ENCODE measurements around the gene VEZT.

Gene VEZT

DNA sequence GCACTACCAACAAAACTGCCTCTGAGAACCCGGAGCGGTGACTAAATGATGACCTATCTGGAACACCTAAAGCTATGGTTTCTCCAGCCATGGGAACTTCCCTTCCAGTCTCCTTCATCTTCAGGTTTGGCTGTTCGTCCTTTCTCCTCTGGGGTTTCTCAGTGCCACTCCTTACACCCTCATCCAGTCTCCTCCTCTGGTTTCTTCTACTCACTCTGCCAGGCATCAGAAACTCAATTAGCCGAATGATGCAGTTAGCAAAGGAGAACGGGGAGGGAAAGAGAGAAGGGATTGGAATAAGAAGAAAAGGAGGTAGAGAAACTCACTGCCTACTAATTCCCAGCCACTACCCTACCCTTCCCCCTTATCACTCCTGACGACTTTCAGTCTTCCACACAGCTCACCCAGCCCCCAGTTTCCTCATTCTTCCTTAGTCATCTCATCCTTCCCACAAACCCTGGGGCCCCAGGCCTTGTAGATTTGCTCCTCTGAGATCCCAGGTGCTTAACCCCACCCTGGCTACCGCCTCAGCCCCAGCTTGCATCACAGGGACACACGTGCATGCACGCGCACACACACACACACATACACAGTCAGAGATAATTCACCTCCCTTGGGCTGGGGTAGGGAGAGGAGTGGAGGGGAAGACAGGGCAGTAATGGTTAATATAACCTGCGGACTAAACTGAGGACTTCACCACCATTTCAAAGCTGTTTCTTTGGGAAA lies 13.3 kb upstream of the VEZT start:
- ChIA-PET CTCF (no interaction called here), POLR2A (interaction anchor here (1.2 kb wide), 1 partner anchor 13 kb away, joined by 4 read pairs; the partner anchor contains the start of genes FGD6 and VEZT)
- TF ChIP-seq ELF4 (IDR thresholded peaks at IDR 0.05) (no peak), FOXA1 (IDR thresholded peaks at IDR 0.05) (no peak), FOXM1 (IDR thresholded peaks at IDR 0.05; ENCODE audit: borderline replicate concordance) (no peak), FOXK2 (IDR thresholded peaks at IDR 0.05) (no peak), LEF1 (IDR thresholded peaks at IDR 0.05; ENCODE audit: borderline replicate concordance) (no peak), NFRKB (IDR thresholded peaks at IDR 0.05) (no peak), SP1 (IDR thresholded peaks at IDR 0.05) (no peak), CTBP1 (IDR thresholded peaks at IDR 0.05; ENCODE audit: borderline replicate concordance) (no peak), TARDBP (IDR thresholded peaks at IDR 0.05) (no peak), HDGF (IDR thresholded peaks at IDR 0.05; ENCODE audit: borderline replicate concordance) (no peak), BHLHE40 (IDR thresholded peaks at IDR 0.05; ENCODE audit: borderline replicate concordance) (no peak), ARNT (IDR thresholded peaks at IDR 0.05) (no peak), ZNF384 (IDR thresholded peaks at IDR 0.05) (no peak)
- TF ChIP-seq, protein P1, sequence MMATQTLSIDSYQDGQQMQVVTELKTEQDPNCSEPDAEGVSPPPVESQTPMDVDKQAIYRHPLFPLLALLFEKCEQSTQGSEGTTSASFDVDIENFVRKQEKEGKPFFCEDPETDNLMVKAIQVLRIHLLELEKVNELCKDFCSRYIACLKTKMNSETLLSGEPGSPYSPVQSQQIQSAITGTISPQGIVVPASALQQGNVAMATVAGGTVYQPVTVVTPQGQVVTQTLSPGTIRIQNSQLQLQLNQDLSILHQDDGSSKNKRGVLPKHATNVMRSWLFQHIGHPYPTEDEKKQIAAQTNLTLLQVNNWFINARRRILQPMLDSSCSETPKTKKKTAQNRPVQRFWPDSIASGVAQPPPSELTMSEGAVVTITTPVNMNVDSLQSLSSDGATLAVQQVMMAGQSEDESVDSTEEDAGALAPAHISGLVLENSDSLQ (IDR thresholded peaks at IDR 0.05) = no peak
- no peak for DNase-seq (ENCODE audit: extremely low spot score)

DNA sequence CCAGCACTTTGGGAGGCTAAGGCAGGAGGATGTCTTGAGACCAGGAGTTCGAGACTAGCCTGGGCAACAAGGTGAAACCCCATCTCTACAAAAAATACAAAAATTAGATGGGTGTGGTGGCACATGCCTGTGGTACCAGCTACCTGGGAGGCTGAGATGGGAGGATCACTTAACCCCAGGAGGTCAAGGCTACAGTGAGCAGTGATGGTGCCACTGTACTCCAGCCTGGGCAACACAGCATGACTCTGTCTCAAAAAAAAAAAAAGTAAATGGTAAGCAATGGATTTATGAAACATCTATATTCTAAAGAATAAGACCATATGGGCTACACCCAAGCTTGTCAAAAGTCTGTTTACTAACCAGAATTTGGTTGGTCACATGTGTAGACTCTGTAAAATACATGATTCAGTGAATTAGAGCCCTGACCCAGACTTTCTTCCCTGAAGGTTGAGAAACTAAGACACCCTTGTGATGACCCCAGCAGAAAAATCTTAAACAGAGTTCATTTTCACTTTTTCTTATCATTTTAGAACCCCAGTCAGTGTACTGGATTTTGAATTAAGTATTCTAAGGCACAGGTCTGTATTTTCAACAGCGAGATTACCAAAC lies 12.5 kb upstream of the VEZT start:
- ChIA-PET POLR2A (interaction anchor here (1.2 to 1.5 kb wide), 2 partner anchors 12 kb away, joined by 4 to 6 read pairs; partner anchors contain the start of genes FGD6 and VEZT), CTCF (no interaction called here)
- TF ChIP-seq ZNF384 (IDR thresholded peaks at IDR 0.05) (no peak), LEF1 (IDR thresholded peaks at IDR 0.05; ENCODE audit: borderline replicate concordance) (no peak), TARDBP (IDR thresholded peaks at IDR 0.05) (no peak), HDGF (IDR thresholded peaks at IDR 0.05; ENCODE audit: borderline replicate concordance) (no peak), FOXK2 (IDR thresholded peaks at IDR 0.05) (no peak), NFRKB (IDR thresholded peaks at IDR 0.05) (no peak), L3MBTL2 (conservative IDR thresholded peaks at IDR 0.05) (no peak), ARNT (IDR thresholded peaks at IDR 0.05) (no peak), ELF4 (IDR thresholded peaks at IDR 0.05) (no peak), FOXA1 (IDR thresholded peaks at IDR 0.05) (no peak), BHLHE40 (IDR thresholded peaks at IDR 0.05; ENCODE audit: borderline replicate concordance) (no peak), SUZ12 (IDR thresholded peaks at IDR 0.05) (no peak), SP1 (IDR thresholded peaks at IDR 0.05) (no peak), FOXM1 (IDR thresholded peaks at IDR 0.05; ENCODE audit: borderline replicate concordance) (no peak), CTBP1 (IDR thresholded peaks at IDR 0.05; ENCODE audit: borderline replicate concordance) (no peak)
- TF ChIP-seq, protein P1 (IDR thresholded peaks at IDR 0.05) = no peak
- DNase-seq (ENCODE audit: extremely low spot score) = no peak

DNA sequence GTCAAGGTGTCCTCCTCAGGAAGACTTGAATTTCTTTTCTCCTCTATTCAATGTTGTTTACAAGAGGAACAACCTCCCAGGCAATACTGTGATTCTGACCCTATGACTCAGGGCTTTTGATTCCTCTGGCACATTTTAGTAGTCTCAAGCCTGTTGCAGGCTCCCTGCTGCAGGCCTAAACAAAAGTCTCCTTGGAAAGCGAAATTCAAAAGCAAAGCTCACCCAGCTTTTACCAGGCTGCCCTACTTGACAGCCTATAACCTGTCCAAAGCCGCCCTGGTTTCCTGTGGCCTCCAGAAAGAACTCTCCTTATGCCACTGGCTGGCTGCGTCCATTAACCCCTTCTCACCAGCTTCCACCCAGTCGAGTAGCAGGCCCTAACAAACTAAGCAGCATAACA lies 11.9 kb upstream of the VEZT start:
- CTCF ChIA-PET = no interaction called here
- no peak for TF ChIP-seq CTBP1 (IDR thresholded peaks at IDR 0.05; ENCODE audit: borderline replicate concordance)
- POLR2A ChIA-PET = interaction anchor here (1.5 kb wide), 1 partner anchor 12 kb away, joined by 6 read pairs; the partner anchor contains the start of genes FGD6 and VEZT
- no peak for DNase-seq (ENCODE audit: extremely low spot score)

DNA sequence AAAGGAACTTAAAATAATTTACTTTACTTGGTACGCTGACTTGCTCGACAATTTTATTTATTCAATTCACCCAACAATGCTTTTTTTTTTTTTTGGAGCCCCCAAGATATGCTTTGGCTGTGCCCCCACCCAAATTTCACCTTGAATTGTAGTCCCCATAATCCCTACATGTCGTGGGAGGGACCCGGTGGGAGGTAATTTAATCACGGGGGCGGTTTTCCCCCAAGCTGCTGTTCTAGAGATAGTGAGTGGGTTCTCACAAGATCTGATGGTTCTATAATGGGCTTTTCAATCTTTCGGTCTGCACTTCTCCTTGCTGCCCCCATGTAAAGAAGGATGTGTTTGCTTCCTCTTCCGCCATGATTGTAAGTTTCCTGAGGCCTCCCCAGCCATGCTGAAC lies 10.7 kb upstream of the VEZT start:
- no peak for DNase-seq (ENCODE audit: extremely low spot score)
- CTCF ChIA-PET = no interaction called here
- TF ChIP-seq BHLHE40 (IDR thresholded peaks at IDR 0.05; ENCODE audit: borderline replicate concordance) (no peak), NFRKB (IDR thresholded peaks at IDR 0.05) (no peak), TARDBP (IDR thresholded peaks at IDR 0.05) (no peak)
- TF ChIP-seq, protein P1 (IDR thresholded peaks at IDR 0.05) = no peak
- POLR2A ChIA-PET = no interaction called here

DNA sequence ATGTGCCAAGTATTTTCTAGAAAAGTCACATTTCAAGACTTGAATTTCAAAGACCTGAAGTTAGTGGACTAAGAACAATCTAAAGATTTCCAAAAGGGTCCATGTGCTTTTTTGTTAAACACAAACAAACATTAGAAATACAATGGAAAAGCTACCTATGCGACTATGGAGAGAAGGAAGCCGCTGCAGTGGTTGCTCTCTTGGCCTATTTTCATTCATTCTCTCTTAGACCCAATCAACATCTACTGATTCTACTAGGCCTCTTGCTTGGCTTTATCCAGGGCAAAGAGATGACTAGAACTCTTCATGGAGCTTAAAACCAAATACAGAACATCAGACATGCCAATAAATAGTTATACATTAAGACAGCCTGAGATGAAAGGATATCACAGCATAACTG lies 10.2 kb upstream of the VEZT start:
- TF ChIP-seq NFRKB (IDR thresholded peaks at IDR 0.05) (no peak), HDGF (IDR thresholded peaks at IDR 0.05; ENCODE audit: borderline replicate concordance) (no peak), ARNT (IDR thresholded peaks at IDR 0.05) (no peak), SUZ12 (IDR thresholded peaks at IDR 0.05) (no peak), ZNF384 (IDR thresholded peaks at IDR 0.05) (no peak), BHLHE40 (IDR thresholded peaks at IDR 0.05; ENCODE audit: borderline replicate concordance) (no peak), SP1 (IDR thresholded peaks at IDR 0.05) (no peak), CTBP1 (IDR thresholded peaks at IDR 0.05; ENCODE audit: borderline replicate concordance) (no peak), ELF4 (IDR thresholded peaks at IDR 0.05) (no peak), FOXA1 (IDR thresholded peaks at IDR 0.05) (no peak), FOXK2 (IDR thresholded peaks at IDR 0.05) (no peak), TARDBP (IDR thresholded peaks at IDR 0.05) (no peak), FOXM1 (IDR thresholded peaks at IDR 0.05; ENCODE audit: borderline replicate concordance) (no peak), LEF1 (IDR thresholded peaks at IDR 0.05; ENCODE audit: borderline replicate concordance) (no peak), L3MBTL2 (conservative IDR thresholded peaks at IDR 0.05) (no peak)
- TF ChIP-seq, protein P1 (IDR thresholded peaks at IDR 0.05) = no peak
- no peak for DNase-seq (ENCODE audit: extremely low spot score)
- POLR2A ChIA-PET = no interaction called here
- CTCF ChIA-PET = no interaction called here
